Stimulated activated CD4-positive, alpha-beta T cell treated with anti-CD3 and anti-CD28 coated beads, TNF-alpha, amount 100 ng/mL, for 1 hour (primary cell): ENCODE results near the gene CENPM.

Source experiments
- DNase-seq, 3 donors: peaks; one replicate each; pipeline ENCODE4 v3.0.0-alpha.2; 2020; ENCODE audit warnings: low read depth in 3 of 3, low spot score in 1 of 3

CENPM gene

DNA sequence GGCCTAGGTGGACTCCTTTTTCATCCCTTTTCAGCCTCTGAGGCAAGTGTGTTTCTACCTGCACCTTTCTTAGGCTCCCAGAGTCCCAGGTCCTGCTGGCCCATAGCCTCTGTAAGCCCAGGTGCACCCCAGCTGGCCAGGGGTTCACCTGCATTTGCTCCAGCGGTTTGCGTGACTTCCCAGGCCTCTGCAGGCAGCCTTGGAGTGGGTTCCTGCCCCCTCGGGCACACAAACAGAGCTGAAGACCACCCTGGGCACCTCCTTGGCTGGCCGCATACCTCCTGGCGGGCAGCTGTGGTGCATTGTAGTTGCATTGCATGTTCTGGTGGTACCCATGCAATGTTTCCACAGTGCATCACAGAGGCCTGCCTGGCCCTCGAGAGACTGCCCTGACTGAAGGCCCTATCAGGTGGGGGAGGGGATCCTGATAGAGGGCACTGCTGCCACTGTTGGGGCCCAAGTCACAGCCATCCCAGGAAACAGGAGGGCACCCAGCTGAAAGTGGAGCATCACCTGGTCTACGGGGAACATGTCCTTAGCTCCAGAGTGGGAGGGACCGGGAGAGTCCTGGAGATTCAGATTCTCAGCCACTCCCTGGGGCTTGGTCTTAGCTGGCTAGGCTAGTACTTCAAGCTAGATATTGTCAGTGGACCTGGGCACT lies 46.2 kb downstream of the CENPM start:
- no peak for DNase-seq

DNA sequence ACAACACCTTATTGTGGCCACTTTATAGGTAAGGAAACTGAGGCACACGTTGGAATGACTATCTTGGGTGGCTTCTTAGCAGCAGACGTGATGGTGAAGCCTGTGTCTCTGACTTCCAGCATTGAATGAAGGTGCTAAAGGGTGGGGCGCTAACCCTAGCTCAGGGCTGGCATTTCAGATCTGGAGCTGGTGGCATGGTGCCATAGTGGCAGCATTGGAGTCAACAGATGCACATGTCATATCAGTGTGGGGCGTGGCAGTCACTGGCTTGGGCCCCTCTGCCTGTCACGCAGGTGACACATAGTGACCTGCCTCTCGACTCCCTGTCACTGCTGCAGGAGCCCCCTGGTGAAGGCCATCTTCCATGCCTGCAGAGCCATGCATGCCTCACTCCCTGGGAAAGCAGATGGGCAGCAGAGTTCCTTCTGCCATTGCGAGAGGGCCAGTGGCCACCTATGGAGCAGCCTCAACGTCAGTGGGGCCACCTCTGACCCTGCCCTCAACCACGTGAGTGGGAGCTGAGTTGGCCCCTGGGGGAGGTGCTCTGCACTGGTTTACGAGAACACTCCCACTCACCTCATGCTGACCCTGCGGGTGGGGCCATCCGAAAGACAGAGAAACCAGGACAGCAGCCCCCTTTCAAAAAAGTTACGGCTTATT lies 46.8 kb downstream of the CENPM start:
- no peak for DNase-seq

DNA sequence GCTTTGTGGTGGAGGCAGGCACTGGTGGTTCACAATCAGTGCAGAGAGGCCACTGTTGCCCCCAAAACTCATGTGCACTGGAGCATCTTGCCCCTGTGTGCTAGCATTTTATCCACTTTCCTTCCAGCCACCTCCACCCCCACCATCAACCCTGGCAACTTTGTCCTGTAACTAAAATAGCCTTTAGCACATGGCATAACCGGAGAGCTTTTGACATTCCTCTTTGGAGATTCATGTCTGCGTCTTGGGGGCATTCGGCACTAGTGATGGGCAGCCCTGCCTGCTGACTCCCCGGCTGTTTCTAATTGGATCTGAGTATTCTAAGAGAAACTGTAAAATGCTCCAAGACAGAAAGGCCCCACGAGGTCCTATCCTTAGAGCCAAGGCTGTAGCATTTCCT lies 47.8 kb downstream of the CENPM start:
- DNase-seq = no peak

DNA sequence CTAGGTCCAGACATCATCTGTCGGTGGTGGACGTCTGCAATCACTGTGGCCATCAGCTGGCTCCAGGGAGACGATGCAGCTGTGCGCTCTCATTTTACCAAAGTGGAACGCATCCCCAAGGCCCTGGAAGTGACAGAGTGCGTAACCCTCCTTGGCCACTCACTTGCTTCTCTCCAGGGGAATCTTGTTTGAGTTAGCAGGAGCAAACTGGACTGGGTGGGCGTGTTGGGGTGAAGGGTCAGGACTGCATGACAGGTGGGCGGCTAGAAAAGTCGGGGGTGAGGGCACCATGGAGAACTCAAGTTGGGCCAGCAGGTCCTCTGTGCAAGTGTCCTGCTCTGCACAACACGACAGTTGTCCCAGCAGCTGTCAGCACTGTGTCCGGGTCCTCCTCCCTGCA lies 48.3 kb downstream of the CENPM start:
- DNase-seq = no peak

DNA sequence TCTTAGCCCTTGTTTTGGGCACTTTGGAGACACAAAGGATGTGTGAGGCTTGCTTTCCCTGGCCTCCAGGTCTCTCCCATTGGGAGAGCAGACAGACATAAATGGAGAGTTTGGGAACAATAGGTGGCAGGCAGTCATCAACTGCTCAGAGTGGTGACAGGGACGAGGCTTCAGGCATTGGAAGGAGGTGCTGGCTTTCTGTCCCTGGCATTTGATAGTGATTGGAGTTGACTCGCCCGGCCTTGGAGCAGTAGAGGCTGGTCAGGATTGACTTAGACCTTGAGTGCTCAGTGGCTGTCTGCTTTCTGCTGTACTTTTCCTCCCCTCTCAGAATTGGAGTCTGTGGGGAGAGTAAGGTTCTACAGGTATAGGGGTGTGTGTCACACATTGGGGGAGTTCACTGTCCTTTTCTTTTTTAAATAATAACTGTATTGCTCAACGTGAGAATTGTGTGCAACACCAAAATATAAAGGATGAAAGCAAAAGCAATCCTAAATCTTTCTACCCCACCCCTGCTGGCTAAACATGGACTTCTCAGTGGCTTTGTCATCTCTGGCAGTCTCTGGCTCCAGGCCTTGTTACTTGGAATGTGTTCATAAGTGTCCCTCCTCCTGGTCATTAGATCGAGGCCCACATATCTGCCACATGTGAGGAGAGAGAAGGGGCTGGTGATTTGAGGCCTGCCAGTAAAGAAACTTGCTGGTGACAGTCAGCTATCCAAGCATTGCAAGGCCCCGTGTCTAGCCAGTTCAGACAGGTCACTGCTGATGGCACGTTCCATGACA lies 53.2 kb downstream of the CENPM start:
- DNase-seq = no peak

DNA sequence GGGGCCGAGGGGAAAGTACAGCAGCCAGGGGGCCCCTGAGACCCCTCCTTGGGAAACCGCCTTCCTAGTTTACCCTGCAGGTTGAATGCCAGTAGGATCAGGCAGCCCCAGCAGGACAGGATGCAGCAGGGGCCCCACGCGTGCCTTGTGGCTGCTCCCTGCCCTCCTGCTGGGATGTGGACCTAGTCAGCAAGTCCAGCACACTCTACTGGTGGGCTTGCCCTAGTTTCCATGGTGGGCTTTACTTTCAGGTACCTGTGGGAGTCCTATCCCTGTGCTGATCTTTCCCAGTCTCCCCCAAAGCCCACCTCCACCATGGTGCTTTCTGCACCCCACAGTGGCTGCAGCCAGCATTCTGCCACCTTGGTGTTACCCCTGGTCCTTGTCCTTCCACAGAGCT lies 54.2 kb downstream of the CENPM start:
- DNase-seq = no peak

DNA sequence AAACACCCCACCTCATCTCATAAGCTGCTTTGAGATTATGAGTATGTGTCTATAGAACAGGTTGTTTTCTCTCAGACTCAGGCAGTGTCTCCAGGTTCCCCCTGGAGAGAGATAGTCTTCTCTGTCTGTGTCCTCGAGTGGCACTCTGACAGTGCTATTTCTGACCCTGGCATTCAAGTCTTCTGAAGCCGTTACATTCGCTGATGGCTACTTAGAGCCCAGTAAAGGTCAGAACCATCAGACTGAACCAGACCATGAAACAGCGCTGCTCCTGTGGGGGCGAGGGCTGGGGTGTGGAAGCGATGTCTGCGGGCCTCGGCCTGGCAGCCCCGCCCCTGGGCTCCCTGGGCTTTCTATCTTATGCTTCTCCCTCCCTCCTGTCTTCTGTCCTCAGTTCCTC lies 55.5 kb downstream of the CENPM start:
- no peak for DNase-seq
